Activated gamma-delta T cell (primary cell): ENCODE results near the gene KCNN3.
A peak's percentile ranks its signal among the peaks of the same experiment; 100 is the strongest.

ENCODE experiments used
- DNase-seq: peaks from one replicate; lab custom pipeline; 2025; lab: John Stamatoyannopoulos, UW

The KCNN3 gene

GRCh38 chr1:154749078-154749760, 120.9 kb downstream of the KCNN3 start:
- DNase-seq: no peak

- no peak for DNase-seq
Observed at GRCh38 chr1:154748405-154748775, 121.7 kb downstream of the KCNN3 start.

GRCh38 chr1:154747740-154748404, 122.2 kb downstream of the KCNN3 start:
- DNase-seq: peak; percentile 24

- no peak for DNase-seq
Observed at GRCh38 chr1:154747380-154747739, 122.7 kb downstream of the KCNN3 start.

GRCh38 chr1:154746622-154747299, 123.3 kb downstream of the KCNN3 start:
- no peak for DNase-seq

GRCh38 chr1:154745750-154746425, 124.2 kb downstream of the KCNN3 start:
- DNase-seq: no peak

- DNase-seq: no peak
Observed at GRCh38 chr1:154745286-154745731, 124.8 kb downstream of the KCNN3 start.

GRCh38 chr1:154744352-154745035, 125.6 kb downstream of the KCNN3 start:
- DNase-seq: no peak

GRCh38 chr1:154743526-154744036, 126.5 kb downstream of the KCNN3 start:
- DNase-seq: no peak

- no peak for DNase-seq
Observed at GRCh38 chr1:154742606-154743005, 127.5 kb downstream of the KCNN3 start.

- no peak for DNase-seq
Observed at GRCh38 chr1:154741741-154742495, 128.2 kb downstream of the KCNN3 start.

- DNase-seq: no peak
Observed at GRCh38 chr1:154741327-154741726, 128.8 kb downstream of the KCNN3 start.

GRCh38 chr1:154739654-154740053, 130.4 kb downstream of the KCNN3 start:
- no peak for DNase-seq

- DNase-seq: no peak
Observed at GRCh38 chr1:154736841-154737240, 133.2 kb downstream of the KCNN3 start.

GRCh38 chr1:154735804-154736168, 134.3 kb downstream of the KCNN3 start:
- no peak for DNase-seq

GRCh38 chr1:154735061-154735803, 134.8 kb downstream of the KCNN3 start:
- no peak for DNase-seq

GRCh38 chr1:154733621-154734020, 136.5 kb downstream of the KCNN3 start:
- DNase-seq: no peak

- no peak for DNase-seq
Observed at GRCh38 chr1:154730986-154731489, 139.0 kb downstream of the KCNN3 start.

GRCh38 chr1:154730259-154730658, 139.8 kb downstream of the KCNN3 start:
- DNase-seq: no peak

GRCh38 chr1:154729577-154729976, 140.5 kb downstream of the KCNN3 start:
- DNase-seq: no peak
